Cardiac muscle cell (in vitro differentiated cells and primary cell): ENCODE measurements around the gene ALCAM. TPM values are rescaled to one million over a fixed set of nuclear protein-coding genes. Genes with fewer than 3 reads are reported as not detected.
A peak's percentile ranks its signal among the peaks of the same experiment; 100 is the strongest.

Experiments used
- DNase-seq, 2 donors: peaks; one replicate each; pipeline versions ENCODE4 v3.0.0 to v3.0.0-alpha.2; 2010 to 2017; ENCODE audit warnings: low read depth in 1 of 2, low spot score in 1 of 2
- H3K27ac ChIP-seq: fragments of 200-600 bp; sonication (generic); 2 replicates; pipeline ENCODE4 v1.5.1; 2016
- H3K27me3 ChIP-seq: fragments of 200-600 bp; sonication (generic); 2 replicates; pipeline ENCODE4 v1.6.0; 2016; ENCODE audit warnings: control low read depth
- H3K36me3 ChIP-seq: fragments of 200-600 bp; sonication (generic); 2 replicates; pipeline ENCODE4 v1.5.1; 2016; ENCODE audit warnings: control low read depth
- H3K4me1 ChIP-seq: fragments of 200-600 bp; sonication (generic); 2 replicates; pipeline ENCODE4 v1.8.1; 2017; ENCODE audit warnings: low read depth, mild to moderate bottlenecking, mixed run types
- H3K4me3 ChIP-seq: fragments of 200-600 bp; sonication (generic); 2 replicates; pipeline ENCODE4 v1.5.1; 2016; ENCODE audit warnings: mild to moderate bottlenecking
- H3K9me3 ChIP-seq: fragments of 200-600 bp; sonication (generic); 2 replicates; pipeline ENCODE4 v1.5.1; 2017; ENCODE audit warnings: low read depth, mild to moderate bottlenecking, control low read depth
- polyA plus RNA-seq: library from polyadenylated mRNA; unstranded; fragments of >200 nt; fragmentation: Nextera tagmentation; extraction: Ambion mirVana; gene quantifications from 2 replicates; pipeline ENCODE4 v1.2.1, GENCODE V29; 2016
- total RNA-seq: library from RNA; depleted of rRNA; stranded (reverse); fragments of >200 nt; gene quantifications from 2 replicates; pipeline ENCODE4 v1.2.3, GENCODE V29; 2016
- TF ChIP-seq, protein P1 (sequence below): IDR thresholded peaks from 2 replicates; pipeline ENCODE4 v1.5.1; 2012; ENCODE audit warnings: low read depth, mild to moderate bottlenecking, low read length

Gene ALCAM
- total and polyA plus RNA-seq, 2 experiments from 2014 or later = 15.3 to 28.9 TPM

DNA sequence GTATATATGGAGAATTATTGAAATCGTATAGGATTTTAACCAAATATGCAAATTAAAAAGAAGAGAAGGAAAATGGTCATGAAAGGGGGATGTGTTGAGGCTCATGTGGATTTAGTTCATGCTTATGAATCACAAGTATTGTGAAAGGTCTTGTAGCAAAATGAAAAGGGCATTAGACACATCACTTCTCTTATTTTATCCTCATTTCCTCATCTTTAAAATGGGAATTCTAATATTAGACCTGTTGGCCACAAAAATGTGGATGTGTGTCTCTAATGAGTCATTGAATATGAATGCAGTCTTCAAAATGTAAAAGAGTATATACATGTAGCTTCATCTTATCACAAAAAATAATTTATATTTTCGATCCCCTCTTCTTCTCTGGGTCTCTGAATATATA lies 14.9 kb upstream of the ALCAM start:
- Histone ChIP-seq H3K27ac (no peak overlapping the region), H3K36me3 (no peaks in the 10 kb centered on the region)

DNA sequence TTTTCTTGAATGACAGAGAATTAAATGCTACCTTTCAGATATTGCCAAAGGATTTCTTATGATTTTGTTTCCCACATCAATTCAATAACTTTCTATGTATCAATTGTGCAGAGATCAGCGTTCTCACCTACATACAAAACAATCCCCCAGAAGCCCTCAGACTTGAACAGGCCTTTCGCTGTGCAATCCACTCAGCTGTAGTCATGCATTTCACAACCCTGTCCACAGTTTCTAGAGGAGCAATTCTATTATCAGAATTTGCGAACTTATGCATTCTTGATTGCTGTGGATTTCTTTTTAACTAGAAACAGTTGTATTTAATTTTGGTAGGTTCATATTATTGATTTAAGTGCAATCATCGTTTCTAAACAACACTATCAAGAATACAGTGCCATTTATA lies 13.7 kb upstream of the ALCAM start:
- H3K4me3 ChIP-seq = no peak overlapping the region
- DNase-seq = peak in 1 of 2 donors; percentile 61
- no peaks in the 10 kb centered on the region for H3K4me1 ChIP-seq
- H3K27me3 ChIP-seq = peaks cover 57% of the 10 kb centered on the region
- H3K36me3 ChIP-seq = no peaks in the 10 kb centered on the region
- H3K27ac ChIP-seq = no peak overlapping the region
- TF ChIP-seq, protein P1, sequence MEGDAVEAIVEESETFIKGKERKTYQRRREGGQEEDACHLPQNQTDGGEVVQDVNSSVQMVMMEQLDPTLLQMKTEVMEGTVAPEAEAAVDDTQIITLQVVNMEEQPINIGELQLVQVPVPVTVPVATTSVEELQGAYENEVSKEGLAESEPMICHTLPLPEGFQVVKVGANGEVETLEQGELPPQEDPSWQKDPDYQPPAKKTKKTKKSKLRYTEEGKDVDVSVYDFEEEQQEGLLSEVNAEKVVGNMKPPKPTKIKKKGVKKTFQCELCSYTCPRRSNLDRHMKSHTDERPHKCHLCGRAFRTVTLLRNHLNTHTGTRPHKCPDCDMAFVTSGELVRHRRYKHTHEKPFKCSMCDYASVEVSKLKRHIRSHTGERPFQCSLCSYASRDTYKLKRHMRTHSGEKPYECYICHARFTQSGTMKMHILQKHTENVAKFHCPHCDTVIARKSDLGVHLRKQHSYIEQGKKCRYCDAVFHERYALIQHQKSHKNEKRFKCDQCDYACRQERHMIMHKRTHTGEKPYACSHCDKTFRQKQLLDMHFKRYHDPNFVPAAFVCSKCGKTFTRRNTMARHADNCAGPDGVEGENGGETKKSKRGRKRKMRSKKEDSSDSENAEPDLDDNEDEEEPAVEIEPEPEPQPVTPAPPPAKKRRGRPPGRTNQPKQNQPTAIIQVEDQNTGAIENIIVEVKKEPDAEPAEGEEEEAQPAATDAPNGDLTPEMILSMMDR = no peak
- H3K9me3 ChIP-seq = no peaks in the 10 kb centered on the region

More for the DNA sequence above, 14.9 kb upstream of the ALCAM start:
- Histone ChIP-seq H3K27me3 (peaks cover 57% of the 10 kb centered on the region), H3K4me3 (no peak overlapping the region), H3K4me1 (no peaks in the 10 kb centered on the region), H3K9me3 (no peaks in the 10 kb centered on the region)
- TF ChIP-seq, protein P1 = no peak
- DNase-seq = peak in 1 of 2 donors; percentile 46

DNA sequence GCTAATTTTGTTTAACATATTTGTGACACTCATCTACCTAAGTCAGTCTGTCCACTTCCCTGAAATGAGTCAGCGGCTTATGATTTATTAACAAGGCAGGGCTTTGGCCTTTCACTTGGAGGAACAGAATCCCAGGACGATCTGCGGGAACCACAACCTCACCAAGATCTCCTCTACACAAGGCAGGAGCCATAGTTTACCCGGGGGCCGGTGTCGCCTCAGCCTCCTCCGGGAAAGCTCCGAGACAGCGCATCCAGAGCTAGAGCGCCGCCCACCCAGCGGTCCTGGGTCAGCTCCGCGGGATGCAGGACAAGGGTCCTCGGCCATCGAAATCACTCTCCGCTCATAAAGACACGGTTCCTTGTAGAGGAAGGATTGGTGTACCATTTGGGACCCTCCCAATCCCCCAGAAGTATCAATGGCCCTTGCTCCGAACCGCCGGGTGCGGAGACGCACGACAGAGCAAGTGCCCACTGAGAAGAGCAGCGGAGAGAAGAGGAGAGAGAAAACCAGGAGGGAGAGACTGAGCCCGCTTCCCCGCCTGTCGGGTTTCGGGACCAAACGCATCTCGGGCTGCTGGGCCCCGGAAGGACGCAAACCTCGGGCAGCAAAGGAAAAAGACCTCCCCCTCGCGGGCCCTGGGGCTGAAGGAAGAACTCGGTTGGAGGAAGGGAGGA lies 13.1 kb upstream of the ALCAM start:
- no peak overlapping the region for H3K27ac ChIP-seq

DNA sequence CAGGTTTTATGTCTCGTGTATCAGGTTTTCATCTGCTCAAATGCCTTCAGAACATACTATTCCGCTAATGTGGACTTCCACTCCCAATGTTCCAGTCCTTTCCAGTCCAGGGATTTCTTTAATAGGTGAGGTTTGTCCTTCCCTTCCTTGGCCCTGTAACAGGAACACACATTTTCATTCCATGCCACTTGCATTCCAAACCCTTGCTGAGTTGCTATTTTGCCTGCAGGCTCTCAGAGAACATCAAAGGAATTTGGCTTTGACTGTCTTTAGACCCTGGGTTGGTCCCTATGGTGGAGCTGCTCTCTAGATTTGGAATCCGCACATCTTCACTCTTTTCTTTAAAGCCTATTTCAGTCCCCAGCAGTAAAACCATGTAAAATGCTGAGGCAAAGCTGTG lies 12.3 kb upstream of the ALCAM start:
- Histone ChIP-seq H3K36me3 (no peaks in the 10 kb centered on the region), H3K27me3 (peaks cover 57% of the 10 kb centered on the region), H3K4me1 (no peaks in the 10 kb centered on the region), H3K9me3 (no peaks in the 10 kb centered on the region), H3K4me3 (no peak overlapping the region), H3K27ac (no peak overlapping the region)
- peak; percentile 18 to 26 for DNase-seq
- TF ChIP-seq, protein P1 = no peak

More for the DNA sequence above, 13.1 kb upstream of the ALCAM start:
- no peaks in the 10 kb centered on the region for H3K9me3 ChIP-seq
- H3K4me1 ChIP-seq = no peaks in the 10 kb centered on the region
- H3K36me3 ChIP-seq = no peaks in the 10 kb centered on the region
- TF ChIP-seq, protein P1 = peak; percentile 9
- H3K27me3 ChIP-seq = peaks cover 57% of the 10 kb centered on the region
- peak; percentile 20 to 78 for DNase-seq
- H3K4me3 ChIP-seq = peak overlapping the region; percentile 34

DNA sequence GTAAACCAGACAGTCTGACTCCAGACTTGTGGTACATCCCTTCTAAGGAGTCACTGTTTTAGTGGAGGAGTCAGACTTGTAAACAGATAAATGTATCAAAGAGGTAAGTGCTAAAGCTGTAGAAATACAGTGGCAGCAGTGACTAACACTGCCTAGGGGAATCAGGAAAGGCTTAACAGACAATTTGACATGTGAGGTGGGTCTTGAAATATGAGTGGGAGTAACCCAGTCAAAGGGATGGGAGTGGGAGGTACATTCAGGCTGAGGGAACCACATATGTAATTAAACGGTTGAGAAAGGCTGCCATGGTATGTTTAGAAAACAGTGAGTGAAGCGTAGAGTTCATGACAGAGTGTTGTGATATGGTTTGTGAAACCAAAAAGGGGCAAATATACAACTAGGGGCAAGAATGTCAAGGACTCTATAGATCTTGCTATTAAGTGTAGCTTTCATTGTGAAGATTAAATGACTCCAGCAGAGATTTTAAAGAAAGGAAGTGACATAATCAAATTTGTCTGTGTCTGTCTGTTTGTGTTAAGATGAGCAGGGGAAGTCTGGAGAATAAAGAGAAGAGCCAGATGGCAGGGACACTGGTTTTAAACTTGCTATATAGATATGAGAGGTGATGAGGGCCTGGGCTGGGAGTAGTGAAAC lies 11.2 kb upstream of the ALCAM start:
- H3K27ac ChIP-seq = no peak overlapping the region

More for the DNA sequence above, 11.2 kb upstream of the ALCAM start:
- TF ChIP-seq, protein P1 = no peak
- Histone ChIP-seq H3K9me3 (no peaks in the 10 kb centered on the region), H3K36me3 (no peaks in the 10 kb centered on the region), H3K27me3 (peaks cover 53% of the 10 kb centered on the region), H3K4me3 (no peak overlapping the region), H3K4me1 (no peaks in the 10 kb centered on the region)
- DNase-seq = no peak
